Kidney tubule cell (primary cell): ENCODE data around the gene RNF34.
"Not testable (repeated sequence)": the region's sequence is repeated elsewhere in the genome, so short reads cannot be mapped to it uniquely, and the experiment has no call there.

Experiments used
- DNase-seq: peaks from one replicate; pipeline ENCODE4 v3.0.0-alpha.2; 2018; ENCODE audit warnings: low spot score

RNF34 gene, protein sequence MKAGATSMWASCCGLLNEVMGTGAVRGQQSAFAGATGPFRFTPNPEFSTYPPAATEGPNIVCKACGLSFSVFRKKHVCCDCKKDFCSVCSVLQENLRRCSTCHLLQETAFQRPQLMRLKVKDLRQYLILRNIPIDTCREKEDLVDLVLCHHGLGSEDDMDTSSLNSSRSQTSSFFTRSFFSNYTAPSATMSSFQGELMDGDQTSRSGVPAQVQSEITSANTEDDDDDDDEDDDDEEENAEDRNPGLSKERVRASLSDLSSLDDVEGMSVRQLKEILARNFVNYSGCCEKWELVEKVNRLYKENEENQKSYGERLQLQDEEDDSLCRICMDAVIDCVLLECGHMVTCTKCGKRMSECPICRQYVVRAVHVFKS

DNA sequence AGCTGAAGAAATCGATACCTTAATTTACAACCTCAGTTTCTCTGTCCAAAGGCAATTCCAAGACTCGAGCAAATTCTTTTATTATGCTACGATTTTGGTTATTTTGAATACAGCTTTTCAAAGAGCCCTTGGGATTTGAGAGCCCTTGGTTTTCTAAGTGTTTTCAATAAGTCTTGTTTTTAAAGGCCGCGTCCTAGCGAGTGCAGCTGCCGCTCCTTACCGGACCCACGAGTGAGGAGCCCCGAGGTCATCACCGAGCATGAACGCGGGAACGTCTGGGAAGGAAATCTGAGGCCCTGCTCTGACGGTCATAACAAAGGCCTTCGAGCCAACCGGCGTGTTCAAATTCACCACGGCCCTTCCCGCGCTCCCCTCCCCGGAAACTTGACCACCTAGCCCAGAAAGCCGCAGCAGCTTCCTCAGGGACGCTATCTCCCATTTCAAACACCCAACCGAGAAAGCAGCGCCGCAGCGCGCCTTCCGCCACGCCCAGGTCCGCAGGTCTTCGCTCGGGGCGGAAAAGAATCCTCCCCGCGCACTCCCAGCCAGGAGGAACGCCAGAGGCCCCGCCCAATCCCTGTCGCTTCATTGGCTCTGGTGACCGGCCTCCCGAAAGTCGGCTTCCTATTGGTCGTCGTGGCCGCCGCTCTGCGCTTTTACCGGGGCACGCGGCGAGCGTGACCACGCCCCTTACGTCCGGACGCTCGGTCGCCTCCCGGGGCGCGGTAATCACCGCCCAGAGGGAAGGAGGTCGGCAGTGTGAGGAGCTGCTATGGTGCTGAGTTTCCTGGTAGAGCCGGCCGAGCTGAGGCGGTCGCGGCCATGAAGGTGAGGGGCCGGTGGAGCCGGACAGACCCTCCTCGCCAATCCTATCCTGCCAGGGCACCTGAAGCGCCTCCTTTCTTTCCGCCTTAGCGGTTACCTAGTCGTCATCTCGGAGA, at the start of gene RNF34:
Gene RNF34, plus strand, starts transcription at position 728 of the 941 bp plus-strand sequence. Its CDS starts 95 bp downstream, at position 823.
- DNase-seq = peak; percentile 99

DNA sequence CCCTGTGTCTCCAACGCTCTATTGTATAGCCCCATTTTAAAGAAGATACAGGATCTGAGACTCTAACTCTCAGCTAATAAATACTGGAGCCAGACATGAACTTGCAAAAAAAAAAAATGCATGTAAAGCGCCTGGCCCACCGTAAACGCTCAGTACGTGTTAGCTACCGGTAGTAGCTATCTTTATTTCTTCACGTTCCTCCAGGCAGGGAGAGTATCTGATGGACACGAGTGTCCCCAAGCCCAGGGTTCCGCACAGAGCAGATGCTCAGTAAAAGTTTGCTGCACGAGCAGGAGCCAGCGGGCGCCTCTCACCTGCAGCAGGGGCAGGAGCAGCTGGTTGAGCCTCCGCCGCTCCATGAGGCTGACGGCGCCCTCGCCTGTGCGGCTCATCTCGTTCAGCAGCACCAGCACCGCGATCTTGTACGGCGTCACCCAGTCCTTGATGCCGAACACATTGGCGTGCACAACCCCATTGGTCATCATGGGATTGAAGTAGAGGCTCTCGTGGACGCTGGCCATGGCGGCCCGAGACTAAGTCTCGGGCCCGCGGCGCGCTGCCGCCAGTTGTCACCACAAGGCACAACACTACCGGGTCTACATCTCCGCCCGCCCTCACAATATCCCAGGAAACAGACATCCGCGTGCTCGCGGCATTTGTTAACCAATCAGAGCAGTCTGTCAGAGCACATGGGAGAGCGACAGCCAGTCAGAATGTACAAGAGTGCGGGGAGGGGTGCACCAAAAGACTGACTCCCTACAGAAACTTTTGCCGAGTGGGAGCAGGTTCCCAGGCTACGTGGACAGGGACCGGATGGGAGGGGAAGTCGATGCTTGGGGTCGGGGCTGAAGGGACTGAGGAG, 47.9 kb upstream of the RNF34 start, which contains the start of gene ANAPC5:
Gene ANAPC5, minus strand, starts transcription at position 592 of the 862 bp plus-strand sequence. Its CDS starts 71 bp downstream, at position 521.
- DNase-seq = peak; percentile 99

DNA sequence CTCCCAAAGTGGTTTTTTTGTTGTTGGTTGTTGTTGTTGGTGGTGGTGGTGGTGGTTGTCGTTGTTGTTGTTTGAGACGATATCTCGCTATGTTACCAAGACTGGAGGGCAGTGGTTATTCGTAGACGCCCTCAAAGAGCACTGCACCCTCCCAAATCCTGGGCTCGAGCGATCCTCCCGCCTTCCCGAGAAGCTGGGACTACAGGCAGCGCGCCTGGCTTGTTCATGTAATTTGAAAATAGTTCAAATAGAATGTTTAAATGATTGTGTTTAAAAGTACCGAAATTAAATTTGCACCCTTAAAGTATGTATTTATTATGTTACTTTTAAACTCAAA, 47.3 kb upstream of the RNF34 start:
- DNase-seq = no peak

DNA sequence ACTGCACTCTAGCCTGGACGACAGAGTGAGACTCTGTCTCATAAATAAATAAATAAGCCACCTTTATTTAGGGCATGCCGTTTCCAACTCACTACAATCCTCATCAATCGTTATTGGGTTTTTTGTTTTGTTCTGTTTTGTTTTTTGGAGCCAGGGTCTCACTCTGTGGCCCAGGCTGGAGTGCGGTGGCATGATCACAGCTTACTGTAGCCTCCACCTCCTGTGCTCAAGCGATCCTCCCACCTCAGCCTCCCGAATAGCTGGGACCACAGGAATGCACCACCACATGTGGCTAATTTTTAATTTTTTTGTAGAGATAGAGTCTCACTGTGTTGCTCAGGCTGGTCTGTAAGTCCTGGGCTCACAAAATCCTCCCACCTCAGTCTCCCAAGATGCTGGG, 44.1 kb upstream of the RNF34 start:
- DNase-seq = no peak

DNA sequence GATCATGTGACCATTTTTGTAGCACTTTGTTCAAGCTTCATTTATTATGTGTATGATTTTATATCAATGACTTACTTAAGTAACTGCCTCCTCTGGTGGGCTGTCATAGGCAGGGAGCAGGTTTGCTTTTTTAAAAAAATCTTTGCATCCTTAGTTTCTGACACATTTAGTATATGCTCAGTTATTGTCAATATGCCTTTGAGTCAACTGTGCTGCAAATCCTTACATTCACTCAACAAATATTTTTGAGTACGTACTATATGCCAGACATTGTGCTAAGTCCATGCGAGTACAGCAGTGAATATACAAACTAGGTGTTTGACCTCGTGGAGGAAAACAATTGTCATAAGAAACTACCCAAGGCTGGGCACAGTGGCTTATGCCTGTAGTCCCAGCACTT, 43.3 kb upstream of the RNF34 start:
- no peak for DNase-seq

DNA sequence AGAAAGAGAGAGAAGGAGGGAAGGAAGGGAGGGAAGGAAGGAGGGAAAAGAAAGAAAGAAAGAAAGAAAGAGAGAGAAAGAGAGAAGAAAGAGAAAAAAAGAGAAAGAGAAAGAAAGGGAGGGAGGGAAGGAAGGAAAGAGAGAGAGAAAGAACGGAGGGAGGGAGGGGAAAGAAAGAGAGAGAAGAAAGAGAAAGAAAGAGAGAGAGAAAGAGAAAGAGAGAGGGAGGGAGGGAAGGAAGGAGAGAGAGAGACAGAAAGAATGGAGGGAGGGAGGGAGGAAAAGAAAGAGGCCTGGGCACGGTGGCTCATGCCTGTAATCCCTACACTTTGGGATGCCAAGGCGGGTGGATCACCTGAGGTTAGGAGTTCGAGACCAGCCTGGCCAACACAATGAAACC, 42.6 kb upstream of the RNF34 start:
- no peak for DNase-seq

DNA sequence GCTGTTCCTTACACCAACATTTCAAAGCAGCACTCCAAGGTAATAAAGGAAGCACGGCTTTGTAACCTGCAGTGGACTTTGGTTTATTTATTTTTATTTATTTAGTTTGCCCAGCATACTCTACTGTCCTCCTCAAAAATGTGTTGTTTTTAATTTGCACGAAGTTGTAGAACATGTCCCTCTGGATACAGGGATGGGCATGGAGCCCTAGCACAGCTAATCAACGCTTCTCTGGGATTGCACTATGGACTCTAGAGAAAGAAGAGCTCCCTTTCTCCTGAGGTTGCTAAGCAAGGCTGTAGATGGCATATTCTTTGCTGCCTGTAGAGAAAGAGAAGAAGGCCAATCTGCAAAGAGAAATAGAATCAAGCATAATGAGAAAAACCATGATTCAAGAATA, 41.8 kb upstream of the RNF34 start:
- DNase-seq = no peak

DNA sequence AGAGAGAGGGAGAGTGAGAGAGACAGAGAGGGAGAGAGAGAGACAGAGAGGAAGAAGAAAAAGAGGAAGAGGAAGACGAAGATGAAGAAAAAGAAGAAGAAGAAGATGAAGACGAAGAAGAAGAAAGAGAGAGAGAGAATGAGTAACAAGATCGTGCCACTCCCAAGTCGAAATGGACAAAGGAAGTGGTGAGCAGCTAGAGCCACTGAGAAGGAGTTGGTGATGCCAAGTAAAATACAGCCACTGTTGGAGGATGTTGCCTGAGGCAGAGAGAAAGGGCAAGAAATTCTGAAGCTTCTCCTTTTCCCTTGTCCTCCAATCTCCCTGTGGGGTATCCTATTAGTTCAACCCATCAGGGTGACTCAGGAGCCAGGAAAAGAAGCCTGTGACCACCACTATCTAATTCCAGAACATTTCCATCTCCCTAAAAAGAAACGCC, 35.2 kb upstream of the RNF34 start:
- DNase-seq = no peak

DNA sequence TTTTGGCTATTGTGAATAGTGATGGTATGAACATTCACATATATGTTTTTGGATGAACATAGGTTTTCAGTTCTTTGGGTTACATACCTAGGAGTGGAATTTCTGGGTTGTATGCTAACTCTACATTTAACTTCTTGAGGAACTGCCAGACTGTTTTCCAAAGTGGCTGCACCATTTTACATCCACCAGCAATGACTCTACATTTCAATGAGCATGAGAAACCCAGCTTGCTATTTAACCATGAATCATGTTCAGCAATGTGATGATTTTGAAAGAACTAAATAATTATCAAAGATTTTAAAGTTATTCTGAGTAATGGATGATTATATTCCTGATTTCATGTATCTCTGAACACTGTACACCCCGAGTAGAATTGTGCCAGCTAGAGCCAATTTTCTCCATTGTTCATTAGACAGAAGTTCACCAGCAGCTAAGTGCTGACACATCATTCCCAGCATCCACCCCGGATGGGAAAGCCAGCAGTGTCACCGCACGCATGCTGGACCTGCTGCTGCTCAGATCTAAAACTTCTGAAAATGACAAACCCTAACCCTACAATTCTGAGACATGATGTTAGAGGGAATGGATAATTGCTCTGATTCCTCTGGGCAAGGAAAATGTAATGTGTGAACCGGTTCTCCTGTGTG, 34.4 kb upstream of the RNF34 start:
- DNase-seq = peak; percentile 23

DNA sequence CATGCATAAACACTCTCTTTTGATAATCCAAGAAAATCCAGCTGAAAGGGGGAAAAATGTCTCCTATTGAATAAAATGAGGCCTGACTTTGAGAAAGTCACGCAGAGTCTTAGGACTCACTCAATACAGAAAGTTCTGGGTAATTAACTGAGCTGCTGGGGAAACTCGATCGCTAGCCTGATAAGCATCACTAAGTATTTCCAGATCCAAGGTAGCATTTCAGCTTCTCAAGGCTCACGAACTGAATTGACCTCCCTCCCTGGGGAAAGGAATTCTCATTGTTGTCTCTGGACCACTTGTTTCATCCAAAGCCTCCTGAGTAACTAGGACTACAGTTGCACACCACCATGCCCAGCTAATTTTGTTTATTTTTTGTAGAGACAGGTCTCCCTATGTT, 33.9 kb upstream of the RNF34 start:
- no peak for DNase-seq

DNA sequence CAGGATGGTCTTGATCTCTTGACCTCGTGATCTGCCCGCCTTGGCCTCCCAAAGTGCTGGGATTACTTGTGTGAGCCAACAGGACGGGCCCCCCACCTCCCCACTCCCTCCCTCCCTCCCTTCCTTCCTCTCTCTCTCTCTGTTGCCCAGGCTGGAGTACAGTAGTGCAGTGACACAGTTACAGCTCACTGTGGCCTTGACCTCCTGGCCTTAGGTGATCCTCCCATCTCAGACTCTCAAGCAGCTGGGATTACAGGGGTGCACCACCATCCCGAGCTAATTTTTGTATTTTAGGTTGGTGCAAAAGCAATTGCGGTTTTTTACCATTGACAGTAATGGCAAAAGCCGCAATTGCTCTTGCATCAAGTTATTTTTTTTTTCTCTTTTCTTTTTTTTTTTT, 28.5 kb upstream of the RNF34 start:
- no peak for DNase-seq

DNA sequence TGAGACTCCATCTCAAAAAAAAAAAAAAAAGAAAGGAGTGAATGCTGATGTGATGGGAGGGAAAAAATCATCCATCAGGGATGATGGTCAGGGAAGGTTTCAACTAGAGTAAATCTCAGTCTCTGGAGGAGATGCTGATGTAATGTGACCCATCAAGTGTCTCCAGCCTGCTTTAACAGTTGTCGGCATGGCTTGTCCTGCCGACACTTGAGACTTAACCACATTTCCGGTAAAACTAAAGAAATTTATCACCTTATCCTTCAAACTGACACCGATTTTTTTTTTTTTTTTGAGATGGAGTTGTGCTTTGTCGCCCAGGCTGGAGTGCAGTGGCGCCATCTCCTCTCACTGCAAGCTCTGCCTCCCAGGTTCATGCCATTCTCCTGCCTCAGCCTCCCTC, 26.2 kb upstream of the RNF34 start:
- DNase-seq = no peak

DNA sequence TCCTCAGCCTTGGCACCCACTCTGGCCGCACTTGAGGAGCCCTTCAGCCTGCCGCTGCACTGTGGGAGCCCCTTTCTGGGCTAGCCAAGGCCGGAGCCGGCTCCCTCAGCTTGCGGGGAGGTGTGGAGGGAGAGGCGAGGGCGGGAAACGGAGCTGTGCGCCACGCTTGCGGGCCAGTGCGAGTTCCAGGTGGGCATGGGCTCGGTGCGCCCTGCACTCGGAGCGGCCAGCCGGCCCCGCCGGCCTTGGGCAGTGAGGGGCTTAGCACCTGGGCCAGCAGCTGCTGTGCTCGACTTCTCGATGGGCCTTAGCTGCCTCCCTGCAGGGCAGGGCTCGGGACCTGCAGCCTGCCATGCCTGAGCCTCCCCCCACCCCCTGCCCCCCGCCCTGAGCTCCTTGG, 25.6 kb upstream of the RNF34 start:
- DNase-seq = not testable (repeated sequence)

DNA sequence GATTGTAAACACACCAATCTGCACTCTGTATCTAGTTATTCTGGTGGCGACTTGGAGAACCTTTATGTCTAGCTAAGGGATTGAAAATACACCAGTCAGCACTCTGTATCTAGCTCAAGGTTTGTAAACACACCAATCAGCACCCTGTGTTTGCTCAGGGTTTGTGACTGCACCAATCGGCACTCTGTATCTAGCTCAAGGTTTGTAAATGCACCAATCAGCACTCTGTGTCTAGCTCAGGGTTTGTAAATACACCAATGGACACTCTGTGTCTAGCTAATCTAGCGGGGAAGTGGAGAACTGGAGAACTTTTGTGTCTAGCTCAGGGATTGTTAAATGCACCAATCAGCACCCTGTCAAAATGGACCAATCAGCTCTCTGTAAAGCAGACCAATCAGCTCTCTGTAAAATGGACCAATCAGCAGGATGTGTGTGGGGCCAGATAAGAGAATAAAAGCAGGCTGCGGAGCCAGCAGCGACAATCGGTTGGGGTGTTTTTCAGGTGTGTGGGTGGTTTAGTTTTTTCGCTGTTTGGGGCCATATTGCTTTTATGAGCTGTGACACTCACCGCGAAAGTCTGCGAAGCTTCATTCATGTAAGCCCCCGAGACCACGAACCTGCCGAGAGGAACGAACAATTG, 24.9 kb upstream of the RNF34 start:
- not testable (repeated sequence) for DNase-seq

DNA sequence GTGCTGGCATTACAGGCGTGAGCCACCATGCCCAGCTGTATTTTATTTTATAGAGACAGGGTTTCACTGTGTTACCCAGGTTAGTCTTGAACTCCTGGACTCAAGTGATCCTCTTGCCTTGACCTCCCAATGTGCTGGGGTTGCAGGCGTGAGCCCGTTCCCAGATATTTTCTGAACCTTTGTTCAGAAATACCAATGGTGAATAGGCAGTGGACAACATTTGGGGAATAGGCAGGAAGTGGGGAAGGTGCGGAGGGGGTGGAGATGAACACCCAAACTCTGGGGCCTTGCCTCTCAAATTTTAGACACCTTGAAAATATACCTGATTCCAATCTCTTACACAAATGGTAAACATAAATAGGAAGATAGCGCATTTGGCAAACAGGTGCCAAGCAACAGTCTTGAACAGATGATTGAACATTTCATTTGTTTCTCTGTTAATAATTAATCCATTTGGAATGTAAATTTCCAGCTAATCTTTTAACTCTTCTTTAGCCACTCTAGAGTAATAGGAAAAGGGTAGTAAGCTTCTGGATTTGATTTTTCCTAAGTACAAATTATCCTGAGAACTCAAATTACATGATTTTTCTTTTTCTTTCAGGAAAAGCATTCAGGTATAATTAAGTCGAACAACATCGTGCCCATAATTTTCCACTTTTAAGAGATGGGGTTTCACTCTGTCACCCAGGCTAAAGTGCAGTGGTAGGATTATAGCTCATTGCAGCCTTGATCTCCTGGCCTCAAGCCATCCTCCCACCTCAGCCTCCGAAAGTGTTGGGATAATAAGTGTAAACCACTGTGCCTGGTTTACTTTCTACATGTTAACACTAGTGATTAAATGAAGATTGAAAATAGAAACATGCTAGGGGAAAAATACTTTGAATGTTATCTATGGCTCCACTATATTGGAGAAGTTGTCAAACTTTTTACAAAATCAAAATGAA, 22.9 kb upstream of the RNF34 start:
- peak; percentile 46 for DNase-seq

DNA sequence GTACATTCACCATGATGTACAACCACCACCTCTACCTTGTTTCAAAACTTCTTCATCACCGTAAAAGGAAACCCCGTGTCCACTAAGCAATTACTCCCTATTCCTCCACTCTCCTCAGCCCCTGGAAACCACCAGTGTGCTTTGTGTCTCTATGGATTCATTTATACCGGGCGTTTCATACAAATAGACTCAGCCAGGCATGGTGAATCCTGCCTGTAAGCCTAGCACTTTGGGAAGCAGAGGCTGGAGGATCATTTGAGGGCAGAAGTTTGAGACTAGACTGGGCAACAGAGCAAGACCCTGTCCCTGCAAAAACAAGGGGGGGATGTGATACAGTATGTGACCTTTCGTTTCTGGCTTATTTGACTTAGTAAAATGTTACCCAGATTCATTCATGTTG, 21.2 kb upstream of the RNF34 start:
- DNase-seq = no peak

DNA sequence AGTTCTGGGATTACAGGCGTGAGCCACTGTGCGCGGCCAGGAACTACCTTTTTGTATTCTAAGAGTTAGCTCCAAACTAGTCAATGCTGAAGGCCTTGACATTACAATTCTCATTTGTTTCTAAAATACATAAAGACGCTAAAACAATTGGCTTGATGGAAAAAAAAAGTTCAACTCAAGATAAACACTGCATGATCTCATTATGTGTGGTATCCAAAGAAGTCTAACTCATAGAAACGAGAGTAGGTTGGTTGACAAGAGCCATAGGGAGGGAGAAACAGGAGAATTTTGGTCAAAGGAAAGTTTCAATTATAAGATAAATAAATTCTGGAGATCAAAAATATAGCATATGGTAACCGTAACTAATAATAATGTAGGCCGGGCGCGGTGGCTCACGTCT, 20.0 kb upstream of the RNF34 start:
- no peak for DNase-seq

DNA sequence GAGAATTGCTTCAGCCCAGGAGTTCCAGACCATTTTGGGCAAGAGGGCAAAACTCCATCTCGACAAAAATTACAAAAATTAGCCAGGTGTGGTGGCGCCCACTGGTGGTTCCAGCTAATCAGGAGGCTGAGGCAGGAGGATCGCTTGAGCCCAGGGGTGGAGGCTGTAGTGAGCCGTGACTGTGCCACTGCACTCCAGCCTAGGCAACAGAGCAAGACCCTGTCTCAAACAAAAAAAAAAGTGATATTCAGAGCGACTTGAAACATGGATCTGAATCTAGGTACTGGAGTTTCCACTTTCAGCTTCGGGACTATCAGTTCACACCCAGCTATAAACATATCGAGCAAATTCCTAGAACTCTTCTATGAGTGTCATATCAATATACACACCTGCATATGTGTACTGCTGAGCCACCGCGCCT, 16.3 kb upstream of the RNF34 start:
- no peak for DNase-seq

DNA sequence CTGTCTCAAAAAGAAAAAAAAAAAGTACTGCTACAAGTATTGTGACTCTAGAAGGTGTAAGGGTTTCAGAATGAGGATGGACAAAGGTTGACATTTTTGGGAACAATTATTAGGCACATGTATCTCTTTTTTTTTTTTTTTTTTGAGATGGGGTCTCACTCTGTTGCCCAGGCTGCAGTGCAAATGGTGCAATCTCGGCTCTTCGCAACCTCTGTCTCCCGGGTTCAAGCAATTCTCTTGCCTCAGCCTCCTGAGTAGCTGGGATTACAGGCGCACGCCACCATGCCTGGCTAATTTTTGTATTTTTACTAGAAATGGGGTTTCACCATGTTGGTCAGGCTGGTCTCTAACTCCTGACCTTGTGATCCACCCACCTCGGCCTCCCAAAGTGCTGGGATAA, 15.0 kb upstream of the RNF34 start:
- not testable (repeated sequence) for DNase-seq

DNA sequence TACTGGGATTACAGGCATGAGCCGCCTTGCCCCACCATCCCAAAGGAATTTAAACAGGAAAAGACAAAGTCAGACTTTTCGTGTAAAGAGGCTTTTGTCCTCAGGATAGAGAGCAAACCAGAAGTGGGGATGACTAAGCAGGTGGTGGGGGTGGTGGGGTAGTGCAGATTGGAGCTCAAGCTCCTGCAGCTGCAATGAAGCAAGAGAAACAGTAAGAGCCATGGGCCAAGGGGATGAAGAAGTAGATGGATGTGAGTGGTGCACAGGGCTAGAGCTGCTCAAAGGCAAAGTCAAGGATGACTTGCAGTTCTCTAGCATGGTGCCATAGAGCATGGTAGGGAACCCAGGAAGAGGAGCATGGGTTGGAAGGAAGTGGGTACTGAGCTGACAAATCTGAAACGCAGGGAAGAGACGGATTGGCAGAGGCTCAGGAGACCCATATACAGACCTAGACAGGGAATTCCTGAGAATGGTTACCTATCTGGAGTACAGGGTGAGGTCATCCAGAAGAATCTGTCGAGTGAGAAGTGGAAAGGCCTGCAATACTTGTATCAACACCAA, 11.4 kb upstream of the RNF34 start:
- DNase-seq = peak; percentile 65
